NCI-H748 (cell line): ENCODE measurements around the gene CD320.

Experiments used
- DNase-seq: peaks from one replicate; lab custom pipeline; 2025; ENCODE audit not compliant: unreplicated experiment; lab: John Stamatoyannopoulos, UW

CD320 gene

GRCh38 chr19:8255426-8256125, 52.6 kb downstream of the CD320 start:
- DNase-seq, result no peak

GRCh38 chr19:8254286-8255001, 53.7 kb downstream of the CD320 start:
- DNase-seq, result no peak

- no peak for DNase-seq
These were observed 54.5 kb downstream of the CD320 start for GRCh38 chr19:8253678-8254077.

- DNase-seq, result peak; percentile 60
These were observed 55.1 kb downstream of the CD320 start for GRCh38 chr19:8252922-8253589.
